ENCODE results near the gene SPPL2B.

- TF ChIP-seq, protein P1, sequence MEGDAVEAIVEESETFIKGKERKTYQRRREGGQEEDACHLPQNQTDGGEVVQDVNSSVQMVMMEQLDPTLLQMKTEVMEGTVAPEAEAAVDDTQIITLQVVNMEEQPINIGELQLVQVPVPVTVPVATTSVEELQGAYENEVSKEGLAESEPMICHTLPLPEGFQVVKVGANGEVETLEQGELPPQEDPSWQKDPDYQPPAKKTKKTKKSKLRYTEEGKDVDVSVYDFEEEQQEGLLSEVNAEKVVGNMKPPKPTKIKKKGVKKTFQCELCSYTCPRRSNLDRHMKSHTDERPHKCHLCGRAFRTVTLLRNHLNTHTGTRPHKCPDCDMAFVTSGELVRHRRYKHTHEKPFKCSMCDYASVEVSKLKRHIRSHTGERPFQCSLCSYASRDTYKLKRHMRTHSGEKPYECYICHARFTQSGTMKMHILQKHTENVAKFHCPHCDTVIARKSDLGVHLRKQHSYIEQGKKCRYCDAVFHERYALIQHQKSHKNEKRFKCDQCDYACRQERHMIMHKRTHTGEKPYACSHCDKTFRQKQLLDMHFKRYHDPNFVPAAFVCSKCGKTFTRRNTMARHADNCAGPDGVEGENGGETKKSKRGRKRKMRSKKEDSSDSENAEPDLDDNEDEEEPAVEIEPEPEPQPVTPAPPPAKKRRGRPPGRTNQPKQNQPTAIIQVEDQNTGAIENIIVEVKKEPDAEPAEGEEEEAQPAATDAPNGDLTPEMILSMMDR (IDR thresholded peaks at IDR 0.05) = no peak
- TF ChIP-seq POLR2A (IDR thresholded peaks at IDR 0.05) (no peak), EP300 (IDR thresholded peaks at IDR 0.05) (no peak)
Observed at GRCh38 chr19:2342656-2343288, 14.3 kb downstream of the SPPL2B start.

Data from ovary (tissue), 3 donors.